CD4-positive, CD25-positive, alpha-beta regulatory T cell (primary cell): Measurements from ENCODE around the gene GYS1. TPM values are rescaled to one million over a fixed set of nuclear protein-coding genes. Genes with fewer than 3 reads are reported as not detected.

Experiments used
- ATAC-seq, 2 donors: fragments of 150-1000 bp; cut with Tn5 transposase; one replicate each; pipeline ENCODE4 v1.10.0; 2021; ENCODE audit warnings: low read depth in 2 of 2, moderate number of reproducible peaks in 2 of 2, moderate library complexity in 1 of 2
- DNase-seq, 3 donors: peaks; one replicate each; pipeline versions ENCODE4 v3.0.0 to v3.0.0-alpha.2; 2012 to 2022; ENCODE audit warnings: mixed read lengths in 1 of 3
- H3K27ac ChIP-seq: one replicate; pipeline ENCODE4 v1.7.0; 2013; ENCODE audit warnings: mild to moderate bottlenecking, low read length; ENCODE audit not compliant: insufficient read depth, poor library complexity, severe bottlenecking
- H3K27me3 ChIP-seq: one replicate; pipeline ENCODE4 v1.7.0; 2013; ENCODE audit warnings: low read length; ENCODE audit not compliant: control insufficient read depth, insufficient read depth
- H3K36me3 ChIP-seq: one replicate; pipeline ENCODE4 v1.7.0; 2013; ENCODE audit warnings: mild to moderate bottlenecking, low read length, moderate library complexity; ENCODE audit not compliant: control insufficient read depth, insufficient read depth
- H3K4me1 ChIP-seq: 2 replicates; pipeline ENCODE4 v1.7.0; 2013; ENCODE audit warnings: mild to moderate bottlenecking, low read length; ENCODE audit not compliant: insufficient read depth, control insufficient read depth, poor library complexity, severe bottlenecking
- H3K4me3 ChIP-seq: one replicate; pipeline ENCODE4 v1.7.0; 2013; ENCODE audit warnings: low read depth, mild to moderate bottlenecking, low read length, moderate library complexity
- H3K9me3 ChIP-seq, 2 experiments: 1 replicate in 1 of 2; 2 replicates in 1 of 2; pipeline ENCODE4 v1.7.0; 2013; ENCODE audit warnings: low read length in 2 of 2, mild to moderate bottlenecking in 1 of 2, moderate library complexity in 1 of 2; ENCODE audit not compliant: control insufficient read depth in 2 of 2
- H3K27ac Mint-ChIP-seq, 3 donors: one replicate each; pipeline ENCODE4 v1.8.0; 2020 to 2022; ENCODE audit warnings: mild to moderate bottlenecking in 3 of 3, mixed read lengths in 3 of 3, moderate library complexity in 2 of 3
- H3K27me3 Mint-ChIP-seq: one replicate; pipeline ENCODE4 v1.8.0; 2022; ENCODE audit warnings: mild to moderate bottlenecking, mixed read lengths
- H3K36me3 Mint-ChIP-seq: one replicate; pipeline ENCODE4 v1.8.0; 2020; ENCODE audit warnings: mixed read lengths
- H3K4me1 Mint-ChIP-seq, 4 donors: one replicate each; pipeline ENCODE4 v1.8.0; 2020 to 2022; ENCODE audit warnings: mixed read lengths in 4 of 4, mild to moderate bottlenecking in 1 of 4
- H3K4me3 Mint-ChIP-seq, 4 donors: one replicate each; pipeline ENCODE4 v1.8.0; 2020 to 2022; ENCODE audit warnings: mild to moderate bottlenecking in 4 of 4, mixed read lengths in 4 of 4, moderate library complexity in 3 of 4
- H3K9me3 Mint-ChIP-seq, 7 donors: one replicate each; pipeline ENCODE4 v1.8.0; 2020 to 2022; ENCODE audit warnings: mixed read lengths in 7 of 7, mild to moderate bottlenecking in 3 of 7, moderate library complexity in 2 of 7
- polyA plus RNA-seq, 4 donors: library from polyadenylated mRNA; unstranded; fragments of 300-500 nt; fragmentation: Illumina TruSeq; gene quantifications; one replicate each; pipeline ENCODE4 v1.2.3, GENCODE V29; 2021
- total RNA-seq: library from RNA; stranded (reverse); gene quantifications from one replicate; pipeline ENCODE4 v1.2.3, GENCODE V29; 2022

The GYS1 gene
- total and polyA plus RNA-seq, 5 donors from 2014 or later, result 24.5 to 37.1 (median 27.6) TPM

GRCh38 chr19:48968179-48968661 is 24.9 kb downstream of the GYS1 start:
- DNase-seq, result no peak
- Mint-ChIP-seq H3K27me3 (peaks cover 7% of the 10 kb centered on the region), H3K27ac (peak overlapping the region in 1 of 3 donors; percentile 89), H3K36me3 (peaks cover 16% of the 10 kb centered on the region), H3K9me3 (no peaks in the 10 kb centered on the region), H3K4me1 (peaks cover 4 to 48% (median 27%) of the 10 kb centered on the region in 4 donors), H3K4me3 (peak overlapping the region in 1 of 4 donors; percentile 34)
- Histone ChIP-seq H3K4me1 (peaks cover 42% of the 10 kb centered on the region), H3K27ac (no peak overlapping the region), H3K9me3 (no peaks in the 10 kb centered on the region), H3K27me3 (no peaks in the 10 kb centered on the region), H3K36me3 (peaks cover 36% of the 10 kb centered on the region), H3K4me3 (no peak overlapping the region)
- ATAC-seq, result no peak

- DNase-seq (no peak), ATAC-seq (no peak)
- H3K36me3 Mint-ChIP-seq, result peaks cover 13% of the 10 kb centered on the region
- Histone ChIP-seq H3K9me3 (no peaks in the 10 kb centered on the region), H3K27ac (peak overlapping the region; percentile 23), H3K4me1 (peaks cover 49% of the 10 kb centered on the region), H3K27me3 (no peaks in the 10 kb centered on the region), H3K4me3 (no peak overlapping the region), H3K36me3 (peaks cover 30% of the 10 kb centered on the region)
- peak overlapping the region in 1 of 3 donors; percentile 98 for H3K27ac Mint-ChIP-seq
- no peaks in the 10 kb centered on the region for H3K9me3 Mint-ChIP-seq
- H3K27me3 Mint-ChIP-seq, result peaks cover 7% of the 10 kb centered on the region
- peak overlapping the region; percentile 38 to 100 (median 99) for H3K4me3 Mint-ChIP-seq
- peaks cover 4 to 55% (median 28%) of the 10 kb centered on the region in 4 donors for H3K4me1 Mint-ChIP-seq
These were observed 25.5 kb downstream of the GYS1 start for GRCh38 chr19:48967346-48968178.

DNA sequence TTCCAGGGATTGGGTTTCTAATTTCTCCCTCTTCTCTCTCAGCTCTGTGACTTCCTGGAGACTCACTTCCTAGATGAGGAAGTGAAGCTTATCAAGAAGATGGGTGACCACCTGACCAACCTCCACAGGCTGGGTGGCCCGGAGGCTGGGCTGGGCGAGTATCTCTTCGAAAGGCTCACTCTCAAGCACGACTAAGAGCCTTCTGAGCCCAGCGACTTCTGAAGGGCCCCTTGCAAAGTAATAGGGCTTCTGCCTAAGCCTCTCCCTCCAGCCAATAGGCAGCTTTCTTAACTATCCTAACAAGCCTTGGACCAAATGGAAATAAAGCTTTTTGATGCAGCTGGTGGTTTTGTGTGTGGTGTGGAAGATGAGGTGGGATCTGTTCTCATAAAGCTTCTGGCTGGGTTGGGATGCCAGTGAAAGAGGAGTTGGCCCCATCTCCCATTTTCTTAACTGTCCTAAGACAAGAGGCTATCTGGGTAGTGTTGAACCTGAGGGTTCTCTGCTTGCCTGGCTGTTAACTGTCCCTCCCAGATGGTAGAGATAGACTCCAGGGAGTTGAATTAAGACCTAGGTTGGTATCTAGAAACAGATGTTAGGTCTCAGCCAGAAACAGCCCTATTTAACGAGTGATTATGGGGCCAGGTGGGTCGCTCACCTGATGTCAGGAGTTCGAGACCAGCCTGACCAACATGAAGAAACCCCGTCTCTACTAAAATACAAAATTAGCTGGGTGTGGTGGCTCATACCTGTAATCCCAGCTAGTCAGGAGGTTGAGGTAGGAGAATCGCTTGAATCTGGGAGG is 26.4 kb downstream of the GYS1 start:
- H3K27me3 Mint-ChIP-seq, result peaks cover 7% of the 10 kb centered on the region
- peak overlapping the region; percentile 98 to 99 (median 99) for H3K27ac Mint-ChIP-seq
- ATAC-seq (no peak), DNase-seq (no peak)
- H3K27me3 ChIP-seq, result no peaks in the 10 kb centered on the region
- peaks cover 4 to 63% (median 33%) of the 10 kb centered on the region in 4 donors for H3K4me1 Mint-ChIP-seq
- H3K27ac ChIP-seq, result peak overlapping the region; percentile 82
- no peaks in the 10 kb centered on the region for H3K9me3 Mint-ChIP-seq
- H3K36me3 ChIP-seq, result peaks cover 29% of the 10 kb centered on the region
- peaks cover 13% of the 10 kb centered on the region for H3K36me3 Mint-ChIP-seq
- H3K4me3 Mint-ChIP-seq, result peak overlapping the region; percentile 99 to 100 (median 99)
- peak overlapping the region; percentile 85 for H3K4me3 ChIP-seq
- H3K4me1 ChIP-seq, result peaks cover 57% of the 10 kb centered on the region
- no peaks in the 10 kb centered on the region for H3K9me3 ChIP-seq

GRCh38 chr19:48965806-48966540 is 27.1 kb downstream of the GYS1 start:
- Histone ChIP-seq H3K4me3 (peak overlapping the region; percentile 85), H3K4me1 (peaks cover 56% of the 10 kb centered on the region)

GRCh38 chr19:48965040-48965805 is 27.9 kb downstream of the GYS1 start, which contains the start of gene FTL:
FTL (plus strand) TSS chr19:48965309; CDS start chr19:48965508, 199 bp downstream.
- peak; percentile 73 to 75 for ATAC-seq
- Mint-ChIP-seq H3K4me1 (peaks cover 4 to 64% (median 36%) of the 10 kb centered on the region in 4 donors), H3K9me3 (no peaks in the 10 kb centered on the region), H3K27me3 (peaks cover 7% of the 10 kb centered on the region), H3K36me3 (peaks cover 8% of the 10 kb centered on the region), H3K27ac (peak within 1 kb of the TSS; percentile 98 to 99 (median 99)), H3K4me3 (peak within 1 kb of the TSS; percentile 99 to 100 (median 99))
- H3K4me1 ChIP-seq, result peaks cover 52% of the 10 kb centered on the region
- no peaks in the 10 kb centered on the region for H3K9me3 ChIP-seq
- DNase-seq, result peak; percentile 86 to 96 (median 87)
- H3K36me3 ChIP-seq, result peaks cover 25% of the 10 kb centered on the region
- peak within 1 kb of the TSS; percentile 82 for H3K27ac ChIP-seq
- H3K27me3 ChIP-seq, result no peaks in the 10 kb centered on the region
- H3K4me3 ChIP-seq, result peak within 1 kb of the TSS; percentile 85

More at GRCh38 chr19:48965806-48966540, 27.1 kb downstream of the GYS1 start:
- H3K9me3 Mint-ChIP-seq, result no peaks in the 10 kb centered on the region
- Histone ChIP-seq H3K9me3 (no peaks in the 10 kb centered on the region), H3K27me3 (no peaks in the 10 kb centered on the region), H3K27ac (peak overlapping the region; percentile 82), H3K36me3 (peaks cover 29% of the 10 kb centered on the region)
- peak overlapping the region; percentile 99 to 100 (median 99) for H3K4me3 Mint-ChIP-seq
- peaks cover 10% of the 10 kb centered on the region for H3K36me3 Mint-ChIP-seq
- H3K27ac Mint-ChIP-seq, result peak overlapping the region; percentile 98 to 99 (median 99)
- H3K4me1 Mint-ChIP-seq, result peaks cover 4 to 66% (median 35%) of the 10 kb centered on the region in 4 donors
- ATAC-seq, result peak; percentile 70 to 77
- DNase-seq, result peak; percentile 84 to 94 (median 89)
- peaks cover 7% of the 10 kb centered on the region for H3K27me3 Mint-ChIP-seq

GRCh38 chr19:48964205-48965039 is 28.7 kb downstream of the GYS1 start:
- Histone ChIP-seq H3K27ac (peak overlapping the region; percentile 82), H3K27me3 (no peaks in the 10 kb centered on the region), H3K9me3 (no peaks in the 10 kb centered on the region), H3K4me3 (peak overlapping the region; percentile 61), H3K4me1 (peaks cover 52% of the 10 kb centered on the region), H3K36me3 (peaks cover 19% of the 10 kb centered on the region)
- H3K27me3 Mint-ChIP-seq, result peaks cover 7% of the 10 kb centered on the region
- DNase-seq (no peak), ATAC-seq (no peak)
- peaks cover 8% of the 10 kb centered on the region for H3K36me3 Mint-ChIP-seq
- peak overlapping the region; percentile 86 to 98 (median 94) for H3K27ac Mint-ChIP-seq
- peak overlapping the region; percentile 99 to 100 (median 99) for H3K4me3 Mint-ChIP-seq
- peaks cover 4 to 64% (median 36%) of the 10 kb centered on the region in 4 donors for H3K4me1 Mint-ChIP-seq
- H3K9me3 Mint-ChIP-seq, result no peaks in the 10 kb centered on the region
